Measurements from ENCODE around the gene ATXN10. TPM values are rescaled to one million over a fixed set of nuclear protein-coding genes. Genes with fewer than 3 reads are reported as not detected.

The ATXN10 gene
- total and polyA plus RNA-seq, 10 of the 15 experiments (the other 5 are each of a cell fraction or from before 2014, with no cell fraction given): 29.2 to 249 (median 146) TPM

DNA sequence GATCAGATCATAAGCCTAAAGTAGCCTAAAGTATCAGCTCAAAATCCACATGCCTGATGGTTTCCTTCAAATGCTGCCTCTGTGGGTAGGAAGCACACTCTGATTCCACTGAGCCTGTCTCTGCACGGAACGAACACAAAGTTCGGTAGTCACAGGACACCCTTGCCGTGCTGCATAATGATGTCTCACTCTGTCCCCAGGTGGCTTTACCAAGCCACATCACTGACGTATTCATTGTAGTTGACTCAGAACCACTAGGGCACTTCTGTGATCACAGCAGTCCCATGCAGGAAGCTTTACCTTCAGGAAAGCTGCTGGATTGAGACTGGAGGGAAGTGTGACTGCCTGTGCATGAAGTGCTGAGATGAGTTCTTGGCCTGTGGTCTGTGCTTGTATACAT is 147.7 kb downstream of the ATXN10 start (continued):
- TF ChIP-seq, protein P1, sequence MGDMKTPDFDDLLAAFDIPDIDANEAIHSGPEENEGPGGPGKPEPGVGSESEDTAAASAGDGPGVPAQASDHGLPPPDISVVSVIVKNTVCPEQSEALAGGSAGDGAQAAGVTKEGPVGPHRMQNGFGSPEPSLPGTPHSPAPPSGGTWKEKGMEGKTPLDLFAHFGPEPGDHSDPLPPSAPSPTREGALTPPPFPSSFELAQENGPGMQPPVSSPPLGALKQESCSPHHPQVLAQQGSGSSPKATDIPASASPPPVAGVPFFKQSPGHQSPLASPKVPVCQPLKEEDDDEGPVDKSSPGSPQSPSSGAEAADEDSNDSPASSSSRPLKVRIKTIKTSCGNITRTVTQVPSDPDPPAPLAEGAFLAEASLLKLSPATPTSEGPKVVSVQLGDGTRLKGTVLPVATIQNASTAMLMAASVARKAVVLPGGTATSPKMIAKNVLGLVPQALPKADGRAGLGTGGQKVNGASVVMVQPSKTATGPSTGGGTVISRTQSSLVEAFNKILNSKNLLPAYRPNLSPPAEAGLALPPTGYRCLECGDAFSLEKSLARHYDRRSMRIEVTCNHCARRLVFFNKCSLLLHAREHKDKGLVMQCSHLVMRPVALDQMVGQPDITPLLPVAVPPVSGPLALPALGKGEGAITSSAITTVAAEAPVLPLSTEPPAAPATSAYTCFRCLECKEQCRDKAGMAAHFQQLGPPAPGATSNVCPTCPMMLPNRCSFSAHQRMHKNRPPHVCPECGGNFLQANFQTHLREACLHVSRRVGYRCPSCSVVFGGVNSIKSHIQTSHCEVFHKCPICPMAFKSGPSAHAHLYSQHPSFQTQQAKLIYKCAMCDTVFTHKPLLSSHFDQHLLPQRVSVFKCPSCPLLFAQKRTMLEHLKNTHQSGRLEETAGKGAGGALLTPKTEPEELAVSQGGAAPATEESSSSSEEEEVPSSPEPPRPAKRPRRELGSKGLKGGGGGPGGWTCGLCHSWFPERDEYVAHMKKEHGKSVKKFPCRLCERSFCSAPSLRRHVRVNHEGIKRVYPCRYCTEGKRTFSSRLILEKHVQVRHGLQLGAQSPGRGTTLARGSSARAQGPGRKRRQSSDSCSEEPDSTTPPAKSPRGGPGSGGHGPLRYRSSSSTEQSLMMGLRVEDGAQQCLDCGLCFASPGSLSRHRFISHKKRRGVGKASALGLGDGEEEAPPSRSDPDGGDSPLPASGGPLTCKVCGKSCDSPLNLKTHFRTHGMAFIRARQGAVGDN (IDR thresholded peaks at IDR 0.05): no peak
- no peak for TF ChIP-seq MXI1 (IDR thresholded peaks at IDR 0.05; ENCODE audit: low read depth, low read length)
- TF ChIP-seq ZNF384 (IDR thresholded peaks at IDR 0.05; ENCODE audit: borderline replicate concordance, low read depth, low read length): no peak

DNA sequence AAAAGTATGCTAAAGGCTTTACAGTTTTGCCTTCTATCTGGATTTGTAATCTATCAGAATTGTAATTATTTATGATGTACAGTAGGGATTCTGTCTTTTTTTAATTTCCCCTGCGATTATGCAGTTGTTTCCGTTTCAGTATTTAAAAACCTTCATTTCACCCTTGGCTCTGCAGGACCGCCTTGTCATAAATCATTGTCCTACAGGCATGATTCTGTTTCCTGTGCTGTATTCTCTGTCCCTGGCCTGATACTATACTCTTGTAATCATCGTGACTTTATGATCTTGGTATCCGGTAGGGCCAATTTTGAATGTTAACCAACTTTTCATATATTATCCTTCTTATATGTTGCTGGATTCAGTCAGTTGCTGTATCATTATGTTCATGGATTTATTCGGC is 151.7 kb downstream of the ATXN10 start:
- Histone ChIP-seq H3K27ac (ENCODE audit: control insufficient read depth, insufficient read depth) (no peak overlapping the region), H3K36me3 (ENCODE audit: control insufficient read depth in 2 of 2, insufficient read depth in 2 of 2, low read length in 1 of 2) (peaks cover 0 to 3% of the 10 kb centered on the region in 2 experiments; a peak in 2 of 4 replicates), H4K20me1 (ENCODE audit: control insufficient read depth, insufficient read depth) (no peaks in the 10 kb centered on the region), H3K27me3 (replicated peaks in 1 of 2; ENCODE audit: control insufficient read depth in 2 of 2, insufficient read depth in 2 of 2, low read length in 1 of 2) (no peaks in the 10 kb centered on the region), H3K79me2 (ENCODE audit: control insufficient read depth, insufficient read depth, low read length) (no peaks in the 10 kb centered on the region), H2AFZ (ENCODE audit: control insufficient read depth, low read depth, low read length) (no peak overlapping the region), H3K4me3 (no peak overlapping the region), H3K9ac (ENCODE audit: control insufficient read depth, insufficient read depth, low read length) (no peak overlapping the region), H3K9me3 (replicated peaks; ENCODE audit: control insufficient read depth, insufficient read depth, low read length) (no peaks in the 10 kb centered on the region), H3K4me2 (ENCODE audit: control insufficient read depth, insufficient read depth) (no peak overlapping the region), H3K4me1 (ENCODE audit: control insufficient read depth, insufficient read depth, low read length) (no peaks in the 10 kb centered on the region)
- BruUV-seq (replicated peaks): no TSS peak
- ATAC-seq (no peak), FAIRE-seq (no peak), DNase-seq (ENCODE audit: low read depth, low spot score) (no peak)
- WGBS (ENCODE audit: insufficient coverage, insufficient replicate concordance, low lambda C conversion rate, missing lambda C conversion rate): 81% methylated on average over 6 of the region's 6 CpGs
- SMC1A ChIA-PET (ENCODE audit: uncharacterized antibody, unreplicated experiment): interaction anchor here (0.8 kb wide), 1 partner anchor 127 kb away, joined by 4 read pairs; no protein-coding TSS in a partner anchor
- in situ Hi-C loops (cut with MboI): no loop called here
- POLR2A ChIA-PET: no interaction called here
- intact Hi-C loops (cut with micrococcal nuclease; ENCODE audit: unreplicated experiment): no loop called here
- CTCF ChIA-PET: no interaction called here
- RAD21 ChIA-PET (ENCODE audit: unreplicated experiment): no interaction called here
- TF ChIP-seq IRF4 (IDR thresholded peaks at IDR 0.05; ENCODE audit: low read depth, low read length) (no peak), RAD21 (IDR thresholded peaks at IDR 0.05; ENCODE audit: insufficient read depth, low read depth, low read length) (no peak), CHD2 (IDR thresholded peaks at IDR 0.05; ENCODE audit: borderline replicate concordance, low read depth, low read length) (no peak), MEF2B (IDR thresholded peaks at IDR 0.05; ENCODE audit: partially characterized antibody, poor library complexity, severe bottlenecking) (no peak), BRCA1 (IDR thresholded peaks at IDR 0.05; ENCODE audit: low read depth, low read length) (no peak), SUZ12 (IDR thresholded peaks at IDR 0.05; ENCODE audit: unreplicated experiment) (no peak), IKZF2 (IDR thresholded peaks at IDR 0.05) (no peak), NR2C2 (IDR thresholded peaks at IDR 0.05; ENCODE audit: borderline replicate concordance, control insufficient read depth, insufficient read length, low read depth) (no peak), STAT3 (IDR thresholded peaks at IDR 0.05; ENCODE audit: low read depth, low read length) (no peak), HDGF (IDR thresholded peaks at IDR 0.05) (no peak), ZNF384 (IDR thresholded peaks at IDR 0.05; ENCODE audit: borderline replicate concordance, low read depth, low read length) (no peak)
- TF ChIP-seq, protein P2, sequence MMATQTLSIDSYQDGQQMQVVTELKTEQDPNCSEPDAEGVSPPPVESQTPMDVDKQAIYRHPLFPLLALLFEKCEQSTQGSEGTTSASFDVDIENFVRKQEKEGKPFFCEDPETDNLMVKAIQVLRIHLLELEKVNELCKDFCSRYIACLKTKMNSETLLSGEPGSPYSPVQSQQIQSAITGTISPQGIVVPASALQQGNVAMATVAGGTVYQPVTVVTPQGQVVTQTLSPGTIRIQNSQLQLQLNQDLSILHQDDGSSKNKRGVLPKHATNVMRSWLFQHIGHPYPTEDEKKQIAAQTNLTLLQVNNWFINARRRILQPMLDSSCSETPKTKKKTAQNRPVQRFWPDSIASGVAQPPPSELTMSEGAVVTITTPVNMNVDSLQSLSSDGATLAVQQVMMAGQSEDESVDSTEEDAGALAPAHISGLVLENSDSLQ (IDR thresholded peaks at IDR 0.05): no peak
- TF ChIP-seq, protein P3, sequence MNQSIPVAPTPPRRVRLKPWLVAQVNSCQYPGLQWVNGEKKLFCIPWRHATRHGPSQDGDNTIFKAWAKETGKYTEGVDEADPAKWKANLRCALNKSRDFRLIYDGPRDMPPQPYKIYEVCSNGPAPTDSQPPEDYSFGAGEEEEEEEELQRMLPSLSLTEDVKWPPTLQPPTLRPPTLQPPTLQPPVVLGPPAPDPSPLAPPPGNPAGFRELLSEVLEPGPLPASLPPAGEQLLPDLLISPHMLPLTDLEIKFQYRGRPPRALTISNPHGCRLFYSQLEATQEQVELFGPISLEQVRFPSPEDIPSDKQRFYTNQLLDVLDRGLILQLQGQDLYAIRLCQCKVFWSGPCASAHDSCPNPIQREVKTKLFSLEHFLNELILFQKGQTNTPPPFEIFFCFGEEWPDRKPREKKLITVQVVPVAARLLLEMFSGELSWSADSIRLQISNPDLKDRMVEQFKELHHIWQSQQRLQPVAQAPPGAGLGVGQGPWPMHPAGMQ (IDR thresholded peaks at IDR 0.05; ENCODE audit: borderline replicate concordance): no peak
- TF ChIP-seq, protein P4, sequence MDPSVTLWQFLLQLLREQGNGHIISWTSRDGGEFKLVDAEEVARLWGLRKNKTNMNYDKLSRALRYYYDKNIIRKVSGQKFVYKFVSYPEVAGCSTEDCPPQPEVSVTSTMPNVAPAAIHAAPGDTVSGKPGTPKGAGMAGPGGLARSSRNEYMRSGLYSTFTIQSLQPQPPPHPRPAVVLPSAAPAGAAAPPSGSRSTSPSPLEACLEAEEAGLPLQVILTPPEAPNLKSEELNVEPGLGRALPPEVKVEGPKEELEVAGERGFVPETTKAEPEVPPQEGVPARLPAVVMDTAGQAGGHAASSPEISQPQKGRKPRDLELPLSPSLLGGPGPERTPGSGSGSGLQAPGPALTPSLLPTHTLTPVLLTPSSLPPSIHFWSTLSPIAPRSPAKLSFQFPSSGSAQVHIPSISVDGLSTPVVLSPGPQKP (IDR thresholded peaks at IDR 0.05; ENCODE audit: low read depth, low read length): no peak

Measured in GM12878 (cell line).